Measurements from ENCODE around the gene POC1B. TPM values are rescaled to one million over a fixed set of nuclear protein-coding genes. Genes with fewer than 3 reads are reported as not detected.

Gene POC1B
- total and polyA plus RNA-seq, 4 experiments from 2014 or later = 19.8 to 46.3 (median 24.8) TPM

GRCh38 chr12:89416049-89416792, 109.6 kb downstream of the POC1B start:
- Mint-ChIP-seq H3K27ac (no peak overlapping the region), H3K9me3 (peaks cover 0 to 4% (median 0%) of the 10 kb centered on the region in 8 donors)

GRCh38 chr12:89414851-89415250, 111.0 kb downstream of the POC1B start:
- intact Hi-C loops (cut with micrococcal nuclease) = no loop called here
- H3K36me3 Mint-ChIP-seq = peaks cover 5 to 16% of the 10 kb centered on the region in 2 donors
- no peak for DNase-seq
- no peaks in the 10 kb centered on the region for H3K27me3 ChIP-seq (ENCODE audit: insufficient read depth, low read length)
- peaks cover 0 to 4% (median 0%) of the 10 kb centered on the region in 8 donors for H3K9me3 Mint-ChIP-seq
- H3K9me3 ChIP-seq (ENCODE audit: control insufficient read depth in 1 of 2, low read length in 2 of 2) = no peaks in the 10 kb centered on the region
- H3K4me1 ChIP-seq (ENCODE audit: insufficient read depth, low read length) = no peaks in the 10 kb centered on the region
- POLR2A ChIA-PET (ENCODE audit: partially characterized antibody) = no interaction called here
- H3K4me3 ChIP-seq (ENCODE audit: low read length in 2 of 2) = no peak overlapping the region
- no peaks in the 10 kb centered on the region for H3K36me3 ChIP-seq (ENCODE audit: insufficient read depth, low read length)
- H3K4me1 Mint-ChIP-seq = peaks cover 0 to 2% (median 0%) of the 10 kb centered on the region in 4 donors
- no peak overlapping the region for H3K27ac Mint-ChIP-seq
- no peak overlapping the region for H3K27ac ChIP-seq (ENCODE audit: low read depth, low read length)
- H3K27me3 Mint-ChIP-seq = no peaks in the 10 kb centered on the region
- CTCF ChIA-PET (ENCODE audit: partially characterized antibody) = no interaction called here
- no peak overlapping the region for H3K4me3 Mint-ChIP-seq

More at GRCh38 chr12:89416049-89416792, 109.6 kb downstream of the POC1B start:
- no peaks in the 10 kb centered on the region for H3K27me3 Mint-ChIP-seq
- Histone ChIP-seq H3K27ac (ENCODE audit: low read depth, low read length) (no peak overlapping the region), H3K27me3 (ENCODE audit: insufficient read depth, low read length) (no peaks in the 10 kb centered on the region), H3K9me3 (ENCODE audit: control insufficient read depth in 1 of 2, low read length in 2 of 2) (no peaks in the 10 kb centered on the region), H3K4me1 (ENCODE audit: insufficient read depth, low read length) (no peaks in the 10 kb centered on the region), H3K36me3 (ENCODE audit: insufficient read depth, low read length) (no peaks in the 10 kb centered on the region), H3K4me3 (ENCODE audit: low read length in 2 of 2) (no peak overlapping the region)
- H3K4me1 Mint-ChIP-seq = peaks cover 0 to 2% (median 0%) of the 10 kb centered on the region in 4 donors
- no peak for DNase-seq
- POLR2A ChIA-PET (ENCODE audit: partially characterized antibody) = no interaction called here
- CTCF ChIA-PET (ENCODE audit: partially characterized antibody) = interaction anchor here (1.0 to 1.7 kb wide), 2 partner anchors 10 to 46 kb away, joined by 3 to 4 read pairs; no protein-coding TSS in a partner anchor
- H3K36me3 Mint-ChIP-seq = peaks cover 10 to 16% of the 10 kb centered on the region in 2 donors
- no peak overlapping the region for H3K4me3 Mint-ChIP-seq
- intact Hi-C loops (cut with micrococcal nuclease) = no loop called here

- H3K36me3 Mint-ChIP-seq = peaks cover 5 to 16% of the 10 kb centered on the region in 2 donors
- Histone ChIP-seq H3K4me3 (ENCODE audit: low read length in 2 of 2) (no peak overlapping the region), H3K9me3 (ENCODE audit: control insufficient read depth in 1 of 2, low read length in 2 of 2) (no peaks in the 10 kb centered on the region), H3K27ac (ENCODE audit: low read depth, low read length) (no peak overlapping the region), H3K27me3 (ENCODE audit: insufficient read depth, low read length) (no peaks in the 10 kb centered on the region), H3K36me3 (ENCODE audit: insufficient read depth, low read length) (no peaks in the 10 kb centered on the region), H3K4me1 (ENCODE audit: insufficient read depth, low read length) (no peaks in the 10 kb centered on the region)
- POLR2A ChIA-PET (ENCODE audit: partially characterized antibody) = no interaction called here
- H3K9me3 Mint-ChIP-seq = peaks cover 0 to 4% (median 0%) of the 10 kb centered on the region in 8 donors
- H3K4me3 Mint-ChIP-seq = no peak overlapping the region
- CTCF ChIA-PET (ENCODE audit: partially characterized antibody) = no interaction called here
- H3K27ac Mint-ChIP-seq = no peak overlapping the region
- intact Hi-C loops (cut with micrococcal nuclease) = no loop called here
- H3K27me3 Mint-ChIP-seq = no peaks in the 10 kb centered on the region
- peaks cover 0 to 2% (median 0%) of the 10 kb centered on the region in 4 donors for H3K4me1 Mint-ChIP-seq
- DNase-seq = no peak
Measured at GRCh38 chr12:89414322-89414721, 111.5 kb downstream of the POC1B start.

GRCh38 chr12:89413234-89413633, 112.6 kb downstream of the POC1B start:
- H3K27ac Mint-ChIP-seq = no peak overlapping the region
- Histone ChIP-seq H3K4me3 (ENCODE audit: low read length in 2 of 2) (no peak overlapping the region), H3K4me1 (ENCODE audit: insufficient read depth, low read length) (no peaks in the 10 kb centered on the region), H3K27ac (ENCODE audit: low read depth, low read length) (no peak overlapping the region), H3K9me3 (ENCODE audit: control insufficient read depth in 1 of 2, low read length in 2 of 2) (no peaks in the 10 kb centered on the region), H3K27me3 (ENCODE audit: insufficient read depth, low read length) (no peaks in the 10 kb centered on the region), H3K36me3 (ENCODE audit: insufficient read depth, low read length) (no peaks in the 10 kb centered on the region)
- no peak overlapping the region for H3K4me3 Mint-ChIP-seq
- peaks cover 0 to 4% (median 0%) of the 10 kb centered on the region in 8 donors for H3K9me3 Mint-ChIP-seq
- DNase-seq = no peak
- no peaks in the 10 kb centered on the region for H3K27me3 Mint-ChIP-seq
- CTCF ChIA-PET (ENCODE audit: partially characterized antibody) = no interaction called here
- peaks cover 2 to 10% of the 10 kb centered on the region in 2 donors for H3K36me3 Mint-ChIP-seq
- intact Hi-C loops (cut with micrococcal nuclease) = no loop called here
- POLR2A ChIA-PET (ENCODE audit: partially characterized antibody) = no interaction called here
- peaks cover 0 to 2% (median 0%) of the 10 kb centered on the region in 4 donors for H3K4me1 Mint-ChIP-seq

GRCh38 chr12:89412665-89413064, 113.2 kb downstream of the POC1B start:
- H3K4me3 Mint-ChIP-seq = no peak overlapping the region
- ChIA-PET POLR2A (ENCODE audit: partially characterized antibody) (no interaction called here), CTCF (ENCODE audit: partially characterized antibody) (no interaction called here)

GRCh38 chr12:89411846-89412245, 114.0 kb downstream of the POC1B start:
- no peaks in the 10 kb centered on the region for H3K36me3 Mint-ChIP-seq
- CTCF ChIA-PET (ENCODE audit: partially characterized antibody) = no interaction called here
- POLR2A ChIA-PET (ENCODE audit: partially characterized antibody) = no interaction called here
- H3K4me3 ChIP-seq (ENCODE audit: low read length in 2 of 2) = no peak overlapping the region
- H3K27me3 ChIP-seq (ENCODE audit: insufficient read depth, low read length) = no peaks in the 10 kb centered on the region
- no peaks in the 10 kb centered on the region for H3K36me3 ChIP-seq (ENCODE audit: insufficient read depth, low read length)
- H3K9me3 Mint-ChIP-seq = peaks cover 0 to 4% (median 0%) of the 10 kb centered on the region in 8 donors
- no peak overlapping the region for H3K4me3 Mint-ChIP-seq
- no peak overlapping the region for H3K27ac ChIP-seq (ENCODE audit: low read depth, low read length)
- H3K27ac Mint-ChIP-seq = no peak overlapping the region
- peaks cover 0 to 2% (median 0%) of the 10 kb centered on the region in 4 donors for H3K4me1 Mint-ChIP-seq
- no peaks in the 10 kb centered on the region for H3K27me3 Mint-ChIP-seq
- H3K9me3 ChIP-seq (ENCODE audit: control insufficient read depth in 1 of 2, low read length in 2 of 2) = no peaks in the 10 kb centered on the region
- H3K4me1 ChIP-seq (ENCODE audit: insufficient read depth, low read length) = no peaks in the 10 kb centered on the region
- intact Hi-C loops (cut with micrococcal nuclease) = no loop called here
- DNase-seq = no peak

More at GRCh38 chr12:89412665-89413064, 113.2 kb downstream of the POC1B start:
- no peaks in the 10 kb centered on the region for H3K9me3 ChIP-seq (ENCODE audit: control insufficient read depth in 1 of 2, low read length in 2 of 2)
- no peak for DNase-seq
- Mint-ChIP-seq H3K4me1 (peaks cover 0 to 2% (median 0%) of the 10 kb centered on the region in 4 donors), H3K9me3 (peaks cover 0 to 4% (median 0%) of the 10 kb centered on the region in 8 donors), H3K27me3 (no peaks in the 10 kb centered on the region), H3K27ac (no peak overlapping the region), H3K36me3 (peaks cover 0 to 4% of the 10 kb centered on the region in 2 donors)
- H3K36me3 ChIP-seq (ENCODE audit: insufficient read depth, low read length) = no peaks in the 10 kb centered on the region
- H3K27me3 ChIP-seq (ENCODE audit: insufficient read depth, low read length) = no peaks in the 10 kb centered on the region
- intact Hi-C loops (cut with micrococcal nuclease) = no loop called here
- H3K27ac ChIP-seq (ENCODE audit: low read depth, low read length) = no peak overlapping the region
- H3K4me3 ChIP-seq (ENCODE audit: low read length in 2 of 2) = no peak overlapping the region
- H3K4me1 ChIP-seq (ENCODE audit: insufficient read depth, low read length) = no peaks in the 10 kb centered on the region

- H3K27ac Mint-ChIP-seq = no peak overlapping the region
- no peaks in the 10 kb centered on the region for H3K9me3 ChIP-seq (ENCODE audit: control insufficient read depth in 1 of 2, low read length in 2 of 2)
- H3K4me1 ChIP-seq (ENCODE audit: insufficient read depth, low read length) = no peaks in the 10 kb centered on the region
- peaks cover 0 to 4% (median 0%) of the 10 kb centered on the region in 8 donors for H3K9me3 Mint-ChIP-seq
- H3K27me3 ChIP-seq (ENCODE audit: insufficient read depth, low read length) = no peaks in the 10 kb centered on the region
- intact Hi-C loops (cut with micrococcal nuclease) = no loop called here
- H3K27ac ChIP-seq (ENCODE audit: low read depth, low read length) = no peak overlapping the region
- H3K4me1 Mint-ChIP-seq = peaks cover 0 to 2% (median 0%) of the 10 kb centered on the region in 4 donors
- no peak overlapping the region for H3K4me3 ChIP-seq (ENCODE audit: low read length in 2 of 2)
- no peak for DNase-seq
- no peaks in the 10 kb centered on the region for H3K27me3 Mint-ChIP-seq
- CTCF ChIA-PET (ENCODE audit: partially characterized antibody) = no interaction called here
- no peaks in the 10 kb centered on the region for H3K36me3 ChIP-seq (ENCODE audit: insufficient read depth, low read length)
- H3K36me3 Mint-ChIP-seq = no peaks in the 10 kb centered on the region
- POLR2A ChIA-PET (ENCODE audit: partially characterized antibody) = no interaction called here
- H3K4me3 Mint-ChIP-seq = no peak overlapping the region
Measured at GRCh38 chr12:89411234-89411633, 114.6 kb downstream of the POC1B start.

All from CD4-positive, alpha-beta memory T cell (primary cell).